T follicular helper cell (primary cell): ENCODE data around the gene NPTN.
"Not testable (repeated sequence)": the region's sequence is repeated elsewhere in the genome, so short reads cannot be mapped to it uniquely, and the experiment has no call there.

Source experiments
- DNase-seq: peaks from one replicate; pipeline ENCODE4 v3.0.0-alpha.2; 2020; ENCODE audit warnings: low read depth
- total RNA-seq, 2 experiments: gene quantifications; one replicate each; lab custom pipeline; 2026; lab: John Stamatoyannopoulos, UW

Gene NPTN
- 39.7 to 64.5 reads per million in 2 experiments for total RNA-seq

DNA sequence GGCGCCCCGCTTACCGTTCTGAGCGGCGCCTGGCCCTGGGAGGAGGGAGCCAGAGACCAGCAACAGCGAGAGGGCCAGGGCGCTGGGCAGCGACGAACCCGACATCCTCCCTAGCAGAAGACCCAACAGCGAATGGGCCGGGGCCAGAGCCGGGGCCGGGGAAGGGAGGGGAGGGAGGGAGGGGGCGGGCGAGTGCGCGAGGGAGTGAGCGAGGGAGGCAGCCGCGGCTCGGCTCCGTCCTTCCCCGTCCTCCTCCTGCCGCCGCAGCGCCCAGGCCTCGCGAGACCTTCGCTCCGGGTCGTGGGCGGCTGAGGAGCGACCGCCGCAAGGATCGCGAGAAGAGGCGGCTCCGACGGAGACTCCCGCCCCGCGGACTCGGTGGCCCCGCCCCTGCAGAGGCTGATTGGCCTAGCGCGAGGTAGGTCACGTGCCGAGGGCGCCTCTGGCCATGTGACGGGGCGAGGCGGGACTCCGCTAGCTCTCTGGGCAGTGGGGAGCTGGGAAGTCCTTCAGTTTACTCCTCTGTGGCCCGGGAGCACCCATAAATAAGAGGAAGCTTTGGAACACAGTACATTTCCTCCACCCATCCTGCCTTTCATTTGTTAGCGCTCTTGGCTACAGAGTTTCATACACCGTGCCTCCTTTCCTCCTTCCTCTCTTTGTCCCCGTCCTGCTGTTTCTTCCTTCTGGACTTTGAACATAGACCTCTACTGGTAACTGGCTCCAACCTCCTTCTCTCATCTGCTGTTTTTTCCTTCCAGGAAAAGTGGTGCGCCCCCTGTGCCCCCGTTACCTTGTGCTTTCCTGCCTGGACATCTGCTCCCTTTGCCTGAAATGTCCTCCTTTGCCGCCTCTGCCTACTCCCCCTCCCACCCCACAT lies at the start of gene NPTN:
Gene NPTN, minus strand, starts transcription at position 279 of the 880 bp plus-strand sequence. Its CDS starts 174 bp downstream, at position 105.
- peak; percentile 98 for DNase-seq

- no peak for DNase-seq
Observed at GRCh38 chr15:73682600-73683090, 49.5 kb upstream of the NPTN start.

- DNase-seq: no peak
Observed at GRCh38 chr15:73681856-73682599, 48.8 kb upstream of the NPTN start.

- DNase-seq: no peak
Observed at GRCh38 chr15:73681063-73681462, 47.9 kb upstream of the NPTN start.

DNA sequence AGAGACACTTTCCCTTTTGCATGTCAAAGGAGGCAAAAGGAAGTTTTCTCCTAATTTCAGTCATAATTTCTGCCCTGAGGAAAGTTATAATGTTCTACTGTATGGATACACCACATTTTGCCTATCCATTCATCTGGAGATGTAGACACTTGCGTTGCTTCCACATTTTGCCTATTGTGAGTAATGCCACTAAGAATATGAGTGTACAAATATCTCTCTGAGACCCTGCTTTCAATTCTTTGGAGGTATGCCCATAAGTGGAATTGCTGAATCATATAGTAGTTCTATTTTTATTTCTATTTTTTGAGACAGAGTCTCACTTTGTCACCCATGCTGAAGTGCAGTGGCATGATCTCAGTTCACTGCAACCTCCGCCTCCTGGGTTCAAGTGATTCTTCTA lies 47.4 kb upstream of the NPTN start:
- no peak for DNase-seq

- no peak for DNase-seq
Observed at GRCh38 chr15:73679964-73680363, 46.8 kb upstream of the NPTN start.

DNA sequence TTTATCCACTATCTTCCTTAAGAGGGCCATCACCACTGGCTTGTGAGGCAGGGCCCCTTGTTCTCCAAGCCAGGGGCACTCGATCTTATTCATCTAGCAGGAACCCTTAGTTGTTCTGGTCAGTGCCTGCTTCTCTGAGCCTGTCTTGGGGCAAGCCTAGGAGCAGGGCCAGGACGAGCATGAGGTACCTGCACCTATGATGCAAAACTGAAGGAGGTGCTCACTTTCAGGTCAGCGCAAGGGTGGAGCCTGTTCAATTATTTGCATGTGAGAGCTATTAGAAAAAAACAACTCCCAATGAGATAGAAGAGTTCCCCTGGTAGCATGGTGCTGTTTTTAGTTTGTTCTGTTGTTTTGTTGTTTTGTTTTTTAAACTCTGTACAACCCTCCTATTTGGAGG lies 46.0 kb upstream of the NPTN start:
- DNase-seq: no peak

GRCh38 chr15:73678498-73678897 lies 45.3 kb upstream of the NPTN start:
- DNase-seq: no peak

DNA sequence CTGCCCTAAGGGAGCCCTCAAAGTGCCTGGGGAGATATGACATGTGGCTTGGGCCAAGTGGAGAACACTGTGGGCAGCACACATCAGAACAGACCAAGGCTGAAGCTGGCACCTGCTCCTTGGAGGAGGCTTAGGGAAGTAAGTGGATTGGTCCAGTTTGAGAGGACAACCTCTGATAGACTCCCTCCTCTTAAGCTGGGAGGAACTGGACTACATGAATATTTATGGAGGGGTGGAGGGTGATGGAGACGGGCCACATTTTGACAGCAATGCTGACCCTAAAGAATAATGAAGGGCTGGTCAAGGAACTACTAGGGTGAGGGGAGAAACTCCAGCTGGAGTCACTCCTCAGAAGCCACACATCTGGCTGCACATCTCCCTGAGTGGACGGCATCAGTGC lies 44.5 kb upstream of the NPTN start:
- no peak for DNase-seq

- DNase-seq: peak; percentile 44
Observed at GRCh38 chr15:73677146-73677607, 44.0 kb upstream of the NPTN start.

- no peak for DNase-seq
Observed at GRCh38 chr15:73674587-73674986, 41.4 kb upstream of the NPTN start.

GRCh38 chr15:73660455-73660854 lies 27.3 kb upstream of the NPTN start:
- no peak for DNase-seq

DNA sequence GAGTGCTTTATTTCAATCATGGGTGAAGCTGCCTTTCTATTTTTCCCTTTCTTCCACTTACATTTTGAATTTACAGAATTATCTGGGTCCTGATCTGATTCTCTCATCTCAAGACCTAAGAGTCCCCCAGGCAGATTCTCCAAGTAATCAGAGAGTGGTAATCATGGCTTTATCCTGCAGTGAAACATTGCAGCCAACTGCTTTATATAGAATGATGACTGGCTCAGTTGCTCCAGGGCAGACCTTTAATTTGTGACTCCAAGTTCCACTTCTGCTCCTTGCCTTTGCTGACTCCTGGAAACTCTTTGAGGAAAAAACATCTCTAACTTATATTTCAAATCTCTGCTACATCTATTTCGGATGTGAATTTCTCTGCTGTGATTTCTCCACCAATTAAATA lies 25.5 kb upstream of the NPTN start:
- no peak for DNase-seq

DNA sequence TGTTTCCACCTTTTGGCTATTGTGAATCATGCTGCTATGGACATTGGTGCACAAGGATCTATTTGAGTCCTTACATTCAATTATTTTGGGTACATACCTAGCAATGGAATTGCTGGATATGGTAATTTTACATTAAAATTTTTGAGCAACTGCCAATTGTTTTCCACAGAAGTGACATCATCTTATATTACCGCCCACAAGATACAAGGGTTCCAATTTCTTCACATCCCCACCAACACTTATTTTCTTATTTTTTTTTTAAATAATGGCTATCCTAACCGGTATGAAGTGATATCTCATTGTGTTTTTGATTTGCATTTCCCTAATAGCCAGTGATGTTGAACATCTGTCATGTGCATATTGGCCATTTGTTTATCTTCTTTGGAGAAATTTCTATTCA lies 22.5 kb upstream of the NPTN start:
- DNase-seq: no peak

DNA sequence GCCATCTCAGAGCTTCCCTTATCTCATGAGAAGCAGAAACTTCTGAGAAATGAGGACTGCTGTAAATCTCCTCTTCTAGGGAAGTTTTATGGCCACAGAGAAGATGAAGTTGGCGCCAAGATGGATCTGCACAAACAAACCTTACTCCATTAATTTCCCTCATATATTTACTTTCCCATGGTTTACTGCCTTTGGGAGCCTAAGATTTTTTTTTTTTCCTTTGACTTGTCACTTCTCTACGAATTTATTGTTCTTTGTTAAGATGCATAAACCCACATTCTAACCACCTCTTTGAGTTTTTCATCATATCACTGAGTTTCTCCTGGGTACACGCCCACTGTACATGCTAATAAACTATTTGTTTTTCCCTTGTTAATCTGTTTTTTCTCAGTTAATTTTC lies 21.5 kb upstream of the NPTN start:
- no peak for DNase-seq

DNA sequence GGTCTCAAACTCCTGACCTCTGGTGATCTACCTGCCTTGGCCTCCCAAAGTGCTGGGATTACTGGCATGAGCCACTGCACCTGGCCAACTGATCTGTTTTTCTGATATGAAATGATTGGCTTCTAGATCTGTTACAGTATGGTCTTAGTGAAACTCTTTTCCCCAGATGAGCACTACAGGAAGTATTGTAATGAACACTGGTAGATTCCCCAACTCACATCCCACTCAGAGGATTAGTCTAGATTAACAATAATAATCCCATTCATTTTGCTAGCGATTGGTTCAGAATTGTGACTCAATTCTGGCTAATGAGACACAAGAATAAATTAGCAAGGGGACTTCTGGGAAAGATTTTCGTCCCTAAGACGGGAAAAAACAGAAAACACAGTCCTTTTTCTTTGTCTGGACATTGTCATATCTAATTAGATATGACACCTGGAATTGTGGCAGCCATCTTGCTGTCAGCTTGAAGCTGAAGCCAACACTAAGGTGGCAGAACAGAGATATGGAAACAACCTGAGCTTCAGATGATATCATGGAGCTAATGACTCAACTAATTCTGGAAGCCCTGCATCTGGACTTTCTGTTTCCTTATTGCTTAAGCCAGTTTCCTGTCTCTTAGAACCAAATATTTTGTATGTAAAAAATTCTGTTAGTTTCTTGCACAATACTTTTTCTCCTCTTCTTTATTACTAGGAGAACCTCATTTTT lies 17.4 kb upstream of the NPTN start:
- DNase-seq: no peak

DNA sequence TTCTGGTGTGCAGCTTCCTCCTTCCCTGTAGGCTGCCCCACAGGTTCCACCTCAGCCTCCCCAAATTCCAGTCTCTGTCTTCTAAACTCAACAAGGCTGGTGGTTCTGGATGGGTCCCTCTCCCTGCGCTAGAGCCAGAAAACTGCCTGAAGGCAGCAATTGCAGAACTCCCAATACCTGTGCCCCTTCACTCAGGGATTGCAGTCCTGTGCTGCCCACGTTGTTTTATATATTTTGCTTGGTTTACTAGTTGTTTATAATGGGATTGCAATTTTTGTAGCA lies 14.8 kb upstream of the NPTN start:
- DNase-seq: no peak

GRCh38 chr15:73647259-73648013 lies 14.2 kb upstream of the NPTN start:
- DNase-seq: no peak

- not testable (repeated sequence) for DNase-seq
Observed at GRCh38 chr15:73639464-73639863, 6.3 kb upstream of the NPTN start.

GRCh38 chr15:73637527-73637926 lies 4.3 kb upstream of the NPTN start:
- DNase-seq: no peak

DNA sequence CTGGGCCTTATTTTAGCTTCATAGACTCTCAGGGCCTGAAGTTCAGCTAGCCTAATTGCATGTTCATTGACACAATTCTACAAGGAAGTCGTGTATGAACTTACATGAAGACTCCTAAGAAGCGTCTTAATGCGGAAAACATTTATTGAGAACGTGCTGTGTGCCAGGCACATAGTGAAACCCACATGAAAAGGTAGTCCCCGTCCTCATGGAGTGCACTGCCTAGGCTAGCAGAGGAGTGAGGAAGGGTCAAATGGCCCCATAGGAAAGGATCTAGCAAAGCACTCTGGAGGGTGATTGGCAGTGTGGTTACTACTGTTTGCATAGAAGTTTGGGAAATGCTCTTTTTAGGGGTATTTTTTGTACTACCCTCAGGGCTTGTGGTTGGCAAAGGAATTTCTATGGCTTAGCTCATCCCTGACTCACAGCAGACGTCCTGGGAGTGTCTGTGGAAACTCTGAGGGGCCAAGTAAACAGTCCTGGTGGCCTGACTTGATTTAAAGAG lies 854 bp upstream of the NPTN start:
- DNase-seq: no peak

- DNase-seq: no peak
Observed at GRCh38 chr15:73632670-73633058, 525 bp downstream of the NPTN start.
